ENCODE results near the gene PCDHA1.
"Not testable (repeated sequence)": the region's sequence is repeated elsewhere in the genome, so short reads cannot be mapped to it uniquely, and the experiment has no call there.

PCDHA1 gene

DNA sequence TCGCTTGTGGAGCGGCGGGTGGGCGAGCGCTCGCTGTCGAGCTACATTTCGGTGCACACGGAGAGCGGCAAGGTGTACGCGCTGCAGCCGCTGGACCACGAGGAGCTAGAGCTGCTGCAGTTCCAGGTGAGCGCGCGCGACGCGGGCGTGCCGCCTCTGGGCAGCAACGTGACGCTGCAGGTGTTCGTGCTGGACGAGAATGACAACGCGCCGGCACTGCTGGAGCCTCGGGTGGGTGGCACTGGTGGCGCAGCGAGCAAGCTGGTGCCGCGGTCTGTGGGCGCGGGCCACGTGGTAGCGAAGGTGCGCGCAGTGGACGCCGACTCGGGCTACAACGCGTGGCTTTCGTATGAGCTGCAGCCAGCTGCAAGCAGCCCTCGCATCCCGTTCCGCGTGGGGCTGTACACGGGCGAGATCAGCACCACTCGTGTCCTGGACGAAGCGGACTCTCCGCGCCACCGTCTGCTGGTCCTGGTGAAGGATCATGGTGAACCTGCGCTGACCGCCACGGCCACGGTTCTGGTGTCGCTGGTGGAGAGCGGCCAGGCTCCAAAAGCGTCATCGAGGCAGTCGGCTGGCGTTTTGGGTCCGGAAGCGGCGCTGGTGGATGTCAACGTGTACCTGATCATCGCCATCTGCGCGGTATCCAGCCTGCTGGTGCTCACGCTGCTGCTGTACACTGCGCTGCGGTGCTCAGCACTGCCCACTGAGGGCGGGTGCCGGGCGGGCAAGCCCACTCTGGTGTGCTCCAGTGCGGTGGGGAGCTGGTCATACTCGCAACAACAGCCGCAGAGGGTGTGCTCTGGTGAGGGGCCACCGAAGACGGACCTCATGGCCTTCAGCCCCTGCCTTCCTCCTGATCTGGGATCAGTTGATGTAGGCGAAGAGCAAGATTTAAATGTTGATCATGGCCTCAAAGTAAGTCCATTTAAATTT is 57.1 kb downstream of the PCDHA1 start:
- H3K9me3 Mint-ChIP-seq, result peaks cover 87% of the 10 kb centered on the region
- TF ChIP-seq, protein P1, sequence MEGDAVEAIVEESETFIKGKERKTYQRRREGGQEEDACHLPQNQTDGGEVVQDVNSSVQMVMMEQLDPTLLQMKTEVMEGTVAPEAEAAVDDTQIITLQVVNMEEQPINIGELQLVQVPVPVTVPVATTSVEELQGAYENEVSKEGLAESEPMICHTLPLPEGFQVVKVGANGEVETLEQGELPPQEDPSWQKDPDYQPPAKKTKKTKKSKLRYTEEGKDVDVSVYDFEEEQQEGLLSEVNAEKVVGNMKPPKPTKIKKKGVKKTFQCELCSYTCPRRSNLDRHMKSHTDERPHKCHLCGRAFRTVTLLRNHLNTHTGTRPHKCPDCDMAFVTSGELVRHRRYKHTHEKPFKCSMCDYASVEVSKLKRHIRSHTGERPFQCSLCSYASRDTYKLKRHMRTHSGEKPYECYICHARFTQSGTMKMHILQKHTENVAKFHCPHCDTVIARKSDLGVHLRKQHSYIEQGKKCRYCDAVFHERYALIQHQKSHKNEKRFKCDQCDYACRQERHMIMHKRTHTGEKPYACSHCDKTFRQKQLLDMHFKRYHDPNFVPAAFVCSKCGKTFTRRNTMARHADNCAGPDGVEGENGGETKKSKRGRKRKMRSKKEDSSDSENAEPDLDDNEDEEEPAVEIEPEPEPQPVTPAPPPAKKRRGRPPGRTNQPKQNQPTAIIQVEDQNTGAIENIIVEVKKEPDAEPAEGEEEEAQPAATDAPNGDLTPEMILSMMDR (IDR thresholded peaks at IDR 0.05), result no peak
- DNase-seq, result no peak

DNA sequence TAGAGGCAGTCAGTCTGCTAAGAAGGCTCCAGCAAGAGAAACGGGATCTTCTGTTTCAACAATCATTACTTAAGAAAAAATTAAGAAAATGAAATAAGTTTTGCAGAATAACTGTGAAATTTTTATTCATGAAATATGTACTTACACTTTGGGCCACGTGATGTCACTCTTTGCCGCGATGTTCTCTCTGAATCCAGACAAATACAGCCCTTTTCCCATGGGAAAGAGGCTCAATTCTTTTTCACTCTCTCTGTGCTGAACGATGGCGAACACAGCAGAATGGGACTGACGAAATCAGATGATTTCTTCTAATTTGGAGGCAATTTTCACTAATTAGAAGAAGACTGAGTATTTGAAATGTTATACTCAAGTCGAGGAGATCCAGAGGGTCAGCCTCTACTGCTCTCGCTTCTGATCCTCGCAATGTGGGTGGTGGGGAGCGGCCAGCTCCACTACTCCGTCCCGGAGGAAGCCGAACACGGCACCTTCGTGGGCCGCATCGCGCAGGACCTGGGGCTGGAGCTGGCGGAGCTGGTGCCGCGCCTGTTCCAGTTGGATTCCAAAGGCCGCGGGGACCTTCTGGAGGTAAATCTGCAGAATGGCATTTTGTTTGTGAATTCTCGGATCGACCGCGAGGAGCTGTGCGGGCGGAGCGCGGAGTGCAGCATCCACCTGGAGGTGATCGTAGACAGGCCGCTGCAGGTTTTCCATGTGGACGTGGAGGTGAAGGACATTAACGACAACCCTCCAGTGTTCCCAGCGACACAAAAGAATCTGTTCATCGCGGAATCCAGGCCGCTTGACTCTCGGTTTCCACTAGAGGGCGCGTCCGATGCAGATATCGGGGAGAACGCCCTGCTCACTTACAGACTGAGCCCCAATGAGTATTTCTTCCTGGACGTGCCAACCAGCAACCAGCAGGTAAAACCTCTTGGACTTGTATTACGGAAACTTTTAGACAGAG is 62.5 kb downstream of the PCDHA1 start, which contains the start of gene PCDHA9:
TSS of gene PCDHA9 (plus strand) at position 244 of the 964 bp plus-strand sequence. CDS start at position 358, 114 bp downstream.
- H3K4me3 Mint-ChIP-seq; H3K27me3 Mint-ChIP-seq (ENCODE audit: low read depth, poor library complexity); DNase-seq; H3K27ac Mint-ChIP-seq; H3K4me1 Mint-ChIP-seq: not testable (repeated sequence)
- Mint-ChIP-seq H3K36me3 (ENCODE audit: low read depth) (peaks cover 77% of the 10 kb centered on the region), H3K9me3 (peaks cover 78% of the 10 kb centered on the region)

More for the DNA sequence above, 57.1 kb downstream of the PCDHA1 start:
- peaks cover 79% of the 10 kb centered on the region for H3K36me3 Mint-ChIP-seq (ENCODE audit: low read depth)
- no peaks in the 10 kb centered on the region for H3K4me1 Mint-ChIP-seq
- H3K27ac Mint-ChIP-seq, result no peak overlapping the region
- no peaks in the 10 kb centered on the region for H3K27me3 Mint-ChIP-seq (ENCODE audit: low read depth, poor library complexity)
- H3K4me3 Mint-ChIP-seq, result no peak overlapping the region

DNA sequence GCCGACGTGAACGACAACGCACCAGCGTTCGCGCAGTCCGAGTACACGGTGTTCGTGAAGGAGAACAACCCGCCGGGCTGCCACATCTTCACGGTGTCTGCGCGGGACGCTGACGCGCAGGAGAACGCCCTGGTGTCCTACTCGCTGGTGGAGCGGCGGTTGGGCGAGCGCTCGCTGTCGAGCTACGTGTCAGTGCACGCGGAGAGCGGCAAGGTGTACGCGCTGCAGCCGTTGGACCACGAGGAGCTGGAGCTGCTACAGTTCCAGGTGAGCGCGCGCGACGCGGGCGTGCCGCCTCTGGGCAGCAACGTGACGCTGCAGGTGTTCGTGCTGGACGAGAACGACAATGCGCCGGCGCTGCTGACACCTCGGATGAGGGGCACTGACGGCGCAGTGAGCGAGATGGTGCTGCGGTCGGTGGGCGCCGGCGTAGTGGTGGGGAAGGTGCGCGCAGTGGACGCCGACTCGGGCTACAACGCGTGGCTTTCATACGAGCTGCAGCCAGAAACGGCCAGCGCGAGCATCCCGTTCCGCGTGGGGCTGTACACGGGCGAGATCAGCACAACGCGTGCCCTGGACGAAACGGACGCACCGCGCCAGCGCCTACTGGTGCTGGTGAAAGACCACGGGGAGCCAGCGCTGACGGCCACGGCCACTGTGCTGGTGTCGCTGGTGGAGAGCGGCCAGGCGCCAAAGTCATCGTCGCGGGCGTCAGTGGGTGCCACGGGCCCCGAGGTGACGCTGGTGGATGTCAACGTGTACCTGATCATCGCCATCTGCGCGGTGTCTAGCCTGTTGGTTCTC is 64.1 kb downstream of the PCDHA1 start:
- peaks cover 66% of the 10 kb centered on the region for H3K36me3 Mint-ChIP-seq (ENCODE audit: low read depth)
- not testable (repeated sequence) for H3K27ac Mint-ChIP-seq; H3K4me1 Mint-ChIP-seq; H3K27me3 Mint-ChIP-seq (ENCODE audit: low read depth, poor library complexity); H3K4me3 Mint-ChIP-seq; DNase-seq
- H3K9me3 Mint-ChIP-seq, result peaks cover 69% of the 10 kb centered on the region

DNA sequence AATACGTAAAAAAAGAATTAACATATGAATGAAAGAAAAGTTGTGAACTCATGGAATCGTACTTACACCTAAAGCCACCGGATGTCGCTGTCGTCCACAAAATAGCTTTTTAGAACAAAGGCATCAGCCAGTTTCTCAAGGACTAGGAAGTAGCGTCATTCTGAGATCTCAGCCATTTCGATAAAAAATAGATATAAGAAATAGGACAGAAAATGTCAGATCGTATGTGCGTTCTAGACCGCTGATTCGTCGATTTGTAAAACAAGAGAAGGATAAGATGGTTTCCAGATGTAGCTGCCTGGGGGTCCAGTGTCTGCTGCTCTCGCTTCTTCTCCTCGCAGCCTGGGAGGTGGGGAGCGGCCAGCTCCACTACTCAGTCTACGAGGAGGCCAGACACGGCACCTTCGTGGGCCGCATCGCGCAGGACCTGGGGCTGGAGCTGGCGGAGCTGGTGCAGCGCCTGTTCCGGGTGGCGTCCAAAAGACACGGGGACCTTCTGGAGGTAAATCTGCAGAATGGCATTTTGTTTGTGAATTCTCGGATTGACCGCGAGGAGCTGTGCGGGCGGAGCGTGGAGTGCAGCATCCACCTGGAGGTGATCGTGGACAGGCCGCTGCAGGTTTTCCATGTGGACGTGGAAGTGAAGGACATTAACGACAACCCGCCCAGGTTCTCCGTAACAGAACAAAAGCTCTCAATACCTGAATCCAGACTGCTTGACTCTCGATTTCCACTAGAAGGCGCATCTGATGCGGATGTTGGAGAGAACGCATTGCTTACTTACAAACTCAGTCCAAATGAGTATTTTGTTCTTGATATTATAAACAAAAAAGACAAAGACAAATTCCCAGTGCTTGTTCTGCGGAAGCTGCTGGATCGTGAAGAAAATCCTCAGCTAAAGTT is 70.1 kb downstream of the PCDHA1 start, which contains the start of gene PCDHA10:
TSS of gene PCDHA10 (plus strand) at position 126 of the 903 bp plus-strand sequence. CDS start at position 278, 152 bp downstream.
- Mint-ChIP-seq H3K4me1 (no peaks in the 10 kb centered on the region), H3K27ac (no peak within 1 kb of the TSS), H3K4me3 (peak within 1 kb of the TSS; percentile 84), H3K9me3 (peaks cover 80% of the 10 kb centered on the region), H3K27me3 (ENCODE audit: low read depth, poor library complexity) (peaks cover 3% of the 10 kb centered on the region), H3K36me3 (ENCODE audit: low read depth) (peaks cover 78% of the 10 kb centered on the region)
- TF ChIP-seq, protein P1 (IDR thresholded peaks at IDR 0.05), result peak; percentile 23
- no peak for DNase-seq

DNA sequence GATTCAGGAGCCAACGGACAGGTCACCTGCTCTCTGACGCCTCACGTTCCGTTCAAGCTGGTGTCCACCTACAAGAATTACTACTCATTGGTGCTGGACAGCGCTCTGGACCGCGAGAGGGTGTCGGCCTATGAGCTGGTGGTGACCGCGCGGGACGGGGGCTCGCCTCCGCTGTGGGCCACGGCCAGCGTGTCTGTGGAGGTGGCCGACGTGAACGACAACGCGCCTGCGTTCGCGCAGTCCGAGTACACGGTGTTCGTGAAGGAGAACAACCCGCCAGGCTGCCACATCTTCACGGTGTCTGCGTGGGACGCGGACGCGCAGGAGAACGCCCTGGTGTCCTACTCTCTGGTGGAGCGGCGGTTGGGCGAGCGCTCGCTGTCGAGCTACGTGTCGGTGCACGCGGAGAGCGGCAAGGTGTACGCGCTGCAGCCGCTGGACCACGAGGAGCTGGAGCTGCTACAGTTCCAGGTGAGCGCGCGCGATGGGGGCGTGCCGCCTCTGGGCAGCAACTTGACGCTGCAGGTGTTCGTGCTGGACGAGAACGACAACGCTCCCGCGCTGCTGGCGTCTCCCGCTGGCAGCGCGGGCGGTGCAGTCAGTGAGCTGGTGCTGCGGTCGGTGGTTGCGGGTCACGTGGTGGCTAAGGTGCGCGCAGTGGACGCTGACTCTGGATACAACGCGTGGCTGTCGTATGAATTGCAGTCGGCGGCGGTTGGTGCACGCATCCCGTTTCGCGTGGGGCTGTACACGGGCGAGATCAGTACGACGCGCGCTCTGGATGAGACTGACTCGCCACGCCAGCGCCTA is 71.4 kb downstream of the PCDHA1 start:
- no peaks in the 10 kb centered on the region for H3K4me1 Mint-ChIP-seq
- peaks cover 3% of the 10 kb centered on the region for H3K27me3 Mint-ChIP-seq (ENCODE audit: low read depth, poor library complexity)
- TF ChIP-seq, protein P1 (IDR thresholded peaks at IDR 0.05), result no peak
- no peak overlapping the region for H3K4me3 Mint-ChIP-seq
- H3K27ac Mint-ChIP-seq, result no peak overlapping the region
- peaks cover 85% of the 10 kb centered on the region for H3K9me3 Mint-ChIP-seq
- H3K36me3 Mint-ChIP-seq (ENCODE audit: low read depth), result peaks cover 82% of the 10 kb centered on the region
- no peak for DNase-seq
